Activated naive CD8-positive, alpha-beta T cell treated with anti-CD3 and anti-CD28 coated beads, Interleukin-2, amount 50 U/mL, for 16 hours (primary cell): ENCODE data around the gene MRGPRF.

Experiments used
- DNase-seq: peaks from one replicate; pipeline ENCODE4 v3.0.0-alpha.2; 2020; ENCODE audit warnings: low read depth, low spot score

The MRGPRF gene

GRCh38 chr11:69050592-69051380 is 37.7 kb upstream of the MRGPRF start:
- DNase-seq: no peak

- no peak for DNase-seq
Observed at GRCh38 chr11:69049490-69049867, 36.4 kb upstream of the MRGPRF start.

GRCh38 chr11:69048694-69049489 is 35.8 kb upstream of the MRGPRF start, which contains the start of gene TPCN2:
TPCN2 (plus strand) TSS chr11:69048932; CDS start chr11:69048998, 66 bp downstream.
- DNase-seq: peak; percentile 77

- DNase-seq: no peak
Observed at GRCh38 chr11:69048031-69048693, 35.1 kb upstream of the MRGPRF start.

- DNase-seq: no peak
Observed at GRCh38 chr11:69044111-69045013, 31.3 kb upstream of the MRGPRF start.

- no peak for DNase-seq
Observed at GRCh38 chr11:69041516-69041915, 28.5 kb upstream of the MRGPRF start.

- DNase-seq: no peak
Observed at GRCh38 chr11:69040581-69041260, 27.7 kb upstream of the MRGPRF start.

GRCh38 chr11:69040051-69040450 is 27.0 kb upstream of the MRGPRF start:
- DNase-seq: no peak

GRCh38 chr11:69039501-69039900 is 26.5 kb upstream of the MRGPRF start:
- DNase-seq: no peak

- no peak for DNase-seq
Observed at GRCh38 chr11:69037544-69037943, 24.5 kb upstream of the MRGPRF start.

- DNase-seq: no peak
Observed at GRCh38 chr11:69037074-69037473, 24.0 kb upstream of the MRGPRF start.

- DNase-seq: no peak
Observed at GRCh38 chr11:69035946-69036340, 22.9 kb upstream of the MRGPRF start.

GRCh38 chr11:69035150-69035945 is 22.3 kb upstream of the MRGPRF start:
- no peak for DNase-seq

- DNase-seq: no peak
Observed at GRCh38 chr11:69034123-69034867, 21.2 kb upstream of the MRGPRF start.

GRCh38 chr11:69033431-69033830 is 20.4 kb upstream of the MRGPRF start:
- DNase-seq: no peak

GRCh38 chr11:69032833-69033232 is 19.8 kb upstream of the MRGPRF start:
- no peak for DNase-seq

- no peak for DNase-seq
Observed at GRCh38 chr11:69030301-69030700, 17.3 kb upstream of the MRGPRF start.

- no peak for DNase-seq
Observed at GRCh38 chr11:69027704-69028372, 14.8 kb upstream of the MRGPRF start.

GRCh38 chr11:69024509-69024908 is 11.5 kb upstream of the MRGPRF start:
- no peak for DNase-seq
